AG09319 (cell line): Measurements from ENCODE around the gene ALOX12.

Experiments
- DNase-seq: peaks from one replicate; pipeline ENCODE4 v3.0.0-alpha.2; 2010; ENCODE audit warnings: low read depth; ENCODE audit errors: extremely low read depth
- CTCF ChIP-seq: IDR thresholded peaks from 2 replicates; pipeline ENCODE4 v1.5.1; 2011; ENCODE audit warnings: low read depth, mild to moderate bottlenecking, inconsistent platforms, low read length, moderate library complexity

ALOX12 gene

GRCh38 chr17:7056386-7056785 is 60.5 kb downstream of the ALOX12 start:
- DNase-seq = no peak
- no peak for TF ChIP-seq CTCF

GRCh38 chr17:7058831-7059447 is 63.1 kb downstream of the ALOX12 start:
- TF ChIP-seq CTCF = no peak

More at GRCh38 chr17:7058831-7059447, 63.1 kb downstream of the ALOX12 start:
- no peak for DNase-seq
